SH-SY5Y (cell line): Measurements from ENCODE around the gene TBCE.

Experiments used
- GATA2 ChIP-seq: IDR thresholded peaks from 2 replicates; pipeline ENCODE4 v1.6.1; 2011; ENCODE audit warnings: mild to moderate bottlenecking, low read depth, low read length
- GATA3 ChIP-seq: IDR thresholded peaks from 2 replicates; pipeline ENCODE4 v1.6.1; 2011; ENCODE audit warnings: low read depth, mild to moderate bottlenecking, low read length, moderate library complexity

- TF ChIP-seq GATA2 (no peak), GATA3 (no peak)
Measured at GRCh38 chr1:235351898-235352297, 15.3 kb upstream of the TBCE start.
